ENCODE measurements around the gene ABCF3. TPM values are rescaled to one million over a fixed set of nuclear protein-coding genes. Genes with fewer than 3 reads are reported as not detected.

ABCF3 gene
- polyA plus RNA-seq, 3 donors from 2014 or later: 19.1 to 47.1 (median 28.9) TPM

DNA sequence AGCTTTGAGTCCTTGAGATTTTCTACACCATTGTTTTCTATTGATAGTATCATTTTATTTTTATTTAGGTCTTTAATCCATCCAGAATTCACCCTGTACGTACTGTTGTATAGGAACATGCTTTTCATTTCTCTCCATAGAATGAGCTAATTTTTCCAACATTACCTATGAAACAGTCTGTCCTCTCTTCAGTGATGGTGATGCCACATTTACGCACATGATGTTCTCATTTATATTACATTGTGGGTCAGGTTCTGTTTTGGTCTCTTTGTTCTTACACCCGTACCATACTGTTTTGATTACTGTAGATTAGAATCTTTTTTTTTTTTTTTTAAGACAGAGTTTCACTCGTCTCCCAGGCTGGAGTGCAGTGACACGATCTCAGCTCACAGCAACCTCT lies 25.7 kb downstream of the ABCF3 start:
- H3K36me3 Mint-ChIP-seq: no peaks in the 10 kb centered on the region
- no peak for DNase-seq
- H3K9me3 Mint-ChIP-seq: no peaks in the 10 kb centered on the region
- H3K27me3 Mint-ChIP-seq (ENCODE audit: low read depth in 3 of 3): peaks cover 0 to 7% (median 4%) of the 10 kb centered on the region in 3 donors
- no peak overlapping the region for H3K4me3 Mint-ChIP-seq
- no peaks in the 10 kb centered on the region for H3K4me1 Mint-ChIP-seq
- H3K27ac Mint-ChIP-seq: no peak overlapping the region

DNA sequence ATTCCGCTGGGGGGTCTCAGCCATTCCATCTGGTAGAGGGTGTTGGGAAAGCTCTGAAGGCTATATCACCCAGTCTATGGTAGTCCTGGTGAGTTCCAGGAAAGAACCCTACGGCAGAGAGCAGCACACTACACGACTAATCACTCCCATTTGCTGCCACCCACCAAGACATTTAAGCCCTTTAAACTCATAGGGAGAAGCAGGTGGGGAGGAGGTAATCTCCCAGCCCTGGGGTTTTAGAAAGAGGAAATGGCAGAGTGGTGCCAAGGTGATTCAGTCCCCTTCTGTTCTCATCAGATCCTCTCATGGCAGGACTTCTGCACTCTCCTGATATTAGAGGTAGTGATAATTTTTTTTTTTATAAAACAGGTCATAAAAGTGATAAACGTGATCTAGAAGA lies 32.8 kb downstream of the ABCF3 start:
- H3K27me3 Mint-ChIP-seq (ENCODE audit: low read depth in 3 of 3): peaks cover 4 to 8% (median 6%) of the 10 kb centered on the region in 3 donors
- H3K9me3 Mint-ChIP-seq: no peaks in the 10 kb centered on the region
- H3K4me1 Mint-ChIP-seq: no peaks in the 10 kb centered on the region
- H3K27ac Mint-ChIP-seq: no peak overlapping the region
- no peak for DNase-seq
- no peaks in the 10 kb centered on the region for H3K36me3 Mint-ChIP-seq
- H3K4me3 Mint-ChIP-seq: no peak overlapping the region

DNA sequence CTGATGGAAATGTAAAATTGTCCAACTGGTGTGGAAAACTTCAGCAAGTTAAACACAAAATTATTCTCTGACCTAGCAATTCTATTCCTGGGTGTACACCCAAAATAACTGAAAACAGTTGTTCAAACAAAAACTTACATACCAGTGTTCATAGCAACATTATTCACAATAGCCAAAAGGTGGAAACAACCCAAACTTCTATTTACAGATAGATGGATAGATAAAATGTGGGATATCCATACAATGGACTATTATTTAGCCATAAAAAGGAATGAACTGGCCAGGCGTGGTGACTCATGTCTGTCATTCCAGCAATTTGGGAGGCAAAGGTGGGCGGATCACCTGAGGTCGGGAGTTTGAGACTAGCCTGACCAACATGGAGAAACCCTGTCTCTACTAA lies 36.5 kb downstream of the ABCF3 start:
- peaks cover 2 to 12% (median 10%) of the 10 kb centered on the region in 3 donors for H3K27me3 Mint-ChIP-seq (ENCODE audit: low read depth in 3 of 3)
- no peaks in the 10 kb centered on the region for H3K36me3 Mint-ChIP-seq
- H3K4me3 Mint-ChIP-seq: no peak overlapping the region
- H3K27ac Mint-ChIP-seq: no peak overlapping the region
- DNase-seq: no peak
- no peaks in the 10 kb centered on the region for H3K4me1 Mint-ChIP-seq
- H3K9me3 Mint-ChIP-seq: no peaks in the 10 kb centered on the region

DNA sequence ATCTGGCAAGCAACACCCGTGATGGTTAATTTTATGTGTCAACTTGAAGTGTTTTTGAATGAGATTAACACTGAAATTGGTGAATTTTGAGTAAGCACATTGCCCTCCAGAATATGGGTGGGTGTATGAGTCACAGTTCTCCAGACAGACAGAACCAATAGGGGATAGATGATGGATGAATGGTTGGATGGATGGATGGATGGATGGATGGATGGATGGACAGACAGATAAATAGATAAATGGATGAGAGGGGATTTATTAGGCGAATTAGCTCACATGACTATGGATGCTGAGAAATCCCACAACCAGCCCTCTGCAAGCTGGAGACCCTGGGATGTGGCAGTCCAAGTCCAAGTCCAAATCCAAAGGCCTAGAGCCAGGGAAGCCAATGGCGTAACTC lies 37.9 kb downstream of the ABCF3 start:
- Mint-ChIP-seq H3K4me1 (peaks cover 0 to 5% of the 10 kb centered on the region in 2 donors), H3K4me3 (no peak overlapping the region), H3K36me3 (no peaks in the 10 kb centered on the region), H3K27ac (no peak overlapping the region), H3K27me3 (ENCODE audit: low read depth in 3 of 3) (peaks cover 2 to 14% (median 10%) of the 10 kb centered on the region in 3 donors), H3K9me3 (no peaks in the 10 kb centered on the region)
- no peak for DNase-seq

DNA sequence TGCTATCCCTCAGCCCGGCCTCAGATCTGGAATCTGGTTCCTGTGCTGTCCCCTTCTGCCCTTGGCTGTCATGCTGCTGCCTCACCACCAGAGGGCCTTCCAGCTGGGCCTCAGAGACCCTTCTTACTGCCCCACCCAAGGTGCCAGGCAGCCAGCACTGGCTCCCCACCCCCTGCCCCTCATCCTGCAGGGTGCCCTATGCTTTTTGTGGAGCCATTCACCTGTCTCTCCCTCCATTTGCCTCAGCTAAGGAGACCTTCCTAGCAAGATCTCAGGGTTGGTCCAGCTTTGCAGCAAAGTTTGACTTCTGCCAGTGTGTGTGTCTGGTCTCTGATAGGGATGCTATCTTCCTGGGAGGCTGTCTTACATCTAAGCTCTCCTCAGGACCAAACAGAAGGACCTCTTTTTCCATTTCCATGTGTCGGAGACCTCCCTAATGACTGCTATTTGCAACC lies 41.5 kb downstream of the ABCF3 start:
- Mint-ChIP-seq H3K4me3 (no peak overlapping the region), H3K27ac (no peak overlapping the region), H3K4me1 (peaks cover 8 to 14% of the 10 kb centered on the region in 2 donors), H3K36me3 (peaks cover 0 to 3% (median 0%) of the 10 kb centered on the region in 3 donors), H3K27me3 (ENCODE audit: low read depth in 3 of 3) (peaks cover 14 to 28% (median 20%) of the 10 kb centered on the region in 3 donors), H3K9me3 (no peaks in the 10 kb centered on the region)
- peak; percentile 49 to 50 (median 50) for DNase-seq

DNA sequence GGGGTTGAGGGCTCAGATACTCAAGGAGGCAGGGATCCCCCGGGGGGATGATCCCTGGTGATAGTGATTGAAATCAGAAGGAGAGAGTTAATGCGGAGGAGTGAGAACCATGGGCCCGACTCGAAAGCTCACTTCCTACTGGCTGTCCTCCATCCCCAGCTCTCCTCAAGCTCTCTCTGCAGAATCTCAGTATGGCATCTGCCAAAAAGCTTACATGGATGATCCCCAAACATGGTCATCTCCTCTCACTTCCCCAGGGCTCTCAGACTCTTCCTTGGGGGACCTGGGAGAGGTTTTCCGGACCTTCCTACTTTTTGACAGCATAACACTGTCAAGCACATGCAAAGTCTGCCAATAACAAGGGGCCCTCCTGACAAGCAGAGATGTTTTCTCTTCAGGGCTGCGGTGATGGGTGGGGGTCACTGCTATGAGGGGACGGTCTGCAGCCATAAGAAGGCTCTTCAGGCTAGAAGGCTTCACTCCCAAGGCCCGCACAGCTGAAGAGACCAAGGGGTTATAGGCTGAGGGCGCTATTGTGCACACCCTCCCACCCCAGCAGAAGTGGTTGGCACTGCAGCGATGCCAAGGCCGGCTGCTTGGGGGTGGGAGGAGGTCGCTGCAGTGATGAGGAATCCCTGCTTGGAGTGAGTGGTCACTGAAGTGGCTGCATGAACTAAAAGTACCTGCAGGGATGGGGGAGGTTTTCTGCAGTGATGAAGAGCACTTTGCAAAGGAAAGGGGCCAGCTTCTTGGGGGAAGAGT lies 42.6 kb downstream of the ABCF3 start:
- Mint-ChIP-seq H3K36me3 (peaks cover 0 to 3% (median 0%) of the 10 kb centered on the region in 3 donors), H3K4me1 (peaks cover 8 to 14% of the 10 kb centered on the region in 2 donors), H3K27me3 (ENCODE audit: low read depth in 3 of 3) (peaks cover 11 to 28% (median 21%) of the 10 kb centered on the region in 3 donors), H3K9me3 (no peaks in the 10 kb centered on the region), H3K27ac (no peak overlapping the region), H3K4me3 (peak overlapping the region; percentile 50 to 68 (median 62))
- no peak for DNase-seq

DNA sequence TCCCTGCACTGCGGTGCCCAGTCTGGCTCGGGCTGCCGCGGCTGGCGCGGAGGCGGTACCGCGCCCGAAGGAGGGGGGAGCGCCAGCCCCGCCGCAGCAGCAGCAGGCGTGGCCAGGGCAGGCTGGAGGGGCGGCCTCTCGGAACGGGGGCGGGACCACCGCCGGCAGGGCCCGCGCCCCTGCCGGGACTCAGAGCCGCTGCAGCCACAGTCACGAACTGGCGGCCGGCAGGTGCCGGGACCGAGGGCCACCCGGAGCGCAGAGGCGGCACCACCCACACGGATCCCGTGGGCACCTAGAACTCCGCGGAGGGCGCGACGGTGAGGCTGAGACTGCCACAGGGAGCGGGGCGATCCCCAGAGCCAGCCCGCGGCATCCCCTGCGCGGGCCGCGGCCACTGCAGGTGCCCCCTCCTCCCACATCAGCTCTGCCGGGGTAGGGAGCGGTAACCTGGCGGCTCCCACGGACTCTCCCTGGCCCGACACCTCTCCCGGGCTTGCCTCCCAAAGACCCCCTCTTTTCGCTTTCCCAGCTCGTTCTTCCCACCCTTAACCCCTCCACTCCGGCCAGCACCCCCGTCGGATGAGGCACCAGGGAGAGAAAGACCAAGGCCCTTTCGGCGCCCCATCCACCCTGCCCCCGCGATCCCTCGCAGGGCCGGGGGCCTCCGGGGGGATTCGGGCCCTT lies 43.5 kb downstream of the ABCF3 start, which contains the start of gene VWA5B2:
TSS of gene VWA5B2 (plus strand) at position 192 of the 687 bp plus-strand sequence. CDS start 944 bp downstream, outside the sequence.
- peak; percentile 73 to 79 (median 77) for DNase-seq
- Mint-ChIP-seq H3K9me3 (no peaks in the 10 kb centered on the region), H3K4me3 (peak within 1 kb of the TSS; percentile 52 to 73 (median 64)), H3K27me3 (ENCODE audit: low read depth in 3 of 3) (peaks cover 11 to 32% (median 16%) of the 10 kb centered on the region in 3 donors), H3K36me3 (peaks cover 0 to 3% (median 0%) of the 10 kb centered on the region in 3 donors), H3K27ac (no peak within 1 kb of the TSS), H3K4me1 (peaks cover 8 to 14% of the 10 kb centered on the region in 2 donors)

DNA sequence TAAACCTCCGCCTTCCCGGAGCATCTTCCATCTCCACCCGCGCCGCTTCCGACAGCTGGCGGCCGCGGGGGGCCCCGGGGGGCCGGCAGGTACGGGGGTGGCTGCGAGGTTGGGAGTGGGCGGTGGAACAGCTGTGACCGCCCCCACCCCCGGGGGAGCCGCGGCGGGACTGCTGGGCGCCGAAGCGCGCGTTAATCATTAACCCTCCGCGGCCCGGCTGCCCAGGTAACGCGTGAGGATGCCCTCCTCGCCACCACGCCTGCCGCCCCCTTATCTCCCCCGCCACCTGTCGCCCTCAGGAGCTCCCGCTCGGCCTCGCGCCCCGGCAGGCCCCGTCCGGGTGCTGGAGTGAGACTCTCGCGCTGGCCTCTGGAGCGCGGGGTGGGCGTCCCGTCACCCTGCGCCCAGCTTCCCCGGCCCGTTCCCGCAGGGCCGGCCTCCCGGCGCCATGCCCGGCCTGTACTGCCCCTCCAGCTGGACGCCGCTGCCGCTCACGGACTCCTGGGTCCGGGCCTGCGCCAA lies 44.1 kb downstream of the ABCF3 start:
- H3K4me3 Mint-ChIP-seq: peak overlapping the region in 1 of 5 donors; percentile 29
- DNase-seq: no peak

DNA sequence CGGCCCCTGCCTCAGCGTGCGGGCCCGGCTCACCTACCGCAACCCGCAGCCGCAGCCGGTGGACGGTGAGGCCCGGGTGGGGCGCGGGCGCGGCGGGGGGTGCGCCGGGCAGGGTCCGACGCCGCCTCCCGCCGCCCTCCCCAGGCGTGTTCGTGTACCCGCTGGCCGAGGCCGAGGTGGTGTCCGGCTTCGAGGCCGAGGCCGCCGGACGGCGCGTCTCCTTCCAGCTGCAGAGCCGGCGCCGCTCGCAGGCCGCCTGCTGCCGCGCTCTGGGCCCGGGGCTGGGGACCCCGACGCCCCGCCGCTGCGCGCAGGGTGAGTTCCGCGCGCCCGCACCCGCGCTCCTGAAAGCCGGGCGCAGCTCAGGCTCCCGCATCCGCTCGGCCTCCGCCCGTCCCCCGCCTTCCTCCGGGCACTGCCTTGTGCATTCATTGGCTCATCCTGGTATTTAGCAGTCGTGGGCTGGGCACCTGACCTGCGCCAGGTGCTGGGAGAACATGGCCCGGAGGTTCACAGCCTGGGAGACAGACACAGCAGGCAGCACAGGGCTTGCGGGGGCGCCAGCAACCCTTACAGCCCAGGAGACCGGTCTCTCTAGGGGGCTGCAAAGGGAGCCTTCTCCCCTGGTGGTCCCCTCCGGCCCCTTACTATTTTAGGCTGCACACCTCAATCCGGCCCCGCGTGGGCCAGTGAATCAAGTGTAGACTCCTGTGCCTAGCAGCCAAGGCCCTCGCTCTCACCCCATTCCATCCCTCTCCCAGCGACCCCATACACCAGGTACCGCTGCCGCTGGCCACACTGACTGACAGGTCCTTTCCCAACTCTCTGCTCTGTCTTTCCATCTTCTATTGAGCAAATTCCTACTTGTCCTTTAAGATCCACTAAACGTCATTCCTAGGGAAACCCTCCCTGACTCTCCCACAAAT lies 44.9 kb downstream of the ABCF3 start:
- peaks cover 11 to 26% (median 19%) of the 10 kb centered on the region in 3 donors for H3K27me3 Mint-ChIP-seq (ENCODE audit: low read depth in 3 of 3)
- no peak for DNase-seq

More for the DNA sequence above, 44.1 kb downstream of the ABCF3 start:
- H3K4me1 Mint-ChIP-seq: peaks cover 8 to 14% of the 10 kb centered on the region in 2 donors
- H3K27me3 Mint-ChIP-seq (ENCODE audit: low read depth in 3 of 3): peaks cover 11 to 30% (median 16%) of the 10 kb centered on the region in 3 donors
- no peak overlapping the region for H3K27ac Mint-ChIP-seq
- peaks cover 0 to 3% (median 0%) of the 10 kb centered on the region in 3 donors for H3K36me3 Mint-ChIP-seq
- H3K9me3 Mint-ChIP-seq: no peaks in the 10 kb centered on the region

DNA sequence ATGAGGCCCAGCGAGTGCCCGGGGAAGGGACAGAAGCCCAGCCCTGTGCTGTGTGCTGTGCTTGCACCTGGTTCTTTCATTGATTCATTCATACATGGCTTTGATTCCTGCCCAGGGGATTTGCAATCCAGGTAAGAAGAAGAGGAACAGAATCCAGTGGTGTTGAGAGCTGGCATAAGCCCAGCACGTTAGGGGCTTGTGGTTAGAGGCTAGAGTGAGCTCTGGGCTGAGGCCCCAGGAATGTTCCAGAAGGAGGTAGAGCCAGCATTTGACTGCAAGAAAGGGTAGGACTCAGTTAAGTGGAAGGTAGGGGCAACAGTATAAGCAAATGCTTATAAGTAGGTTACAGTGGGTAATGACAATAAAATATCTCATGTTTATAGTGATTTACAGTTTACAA lies 45.7 kb downstream of the ABCF3 start:
- Mint-ChIP-seq H3K4me3 (peak overlapping the region; percentile 70 to 88 (median 84)), H3K4me1 (peaks cover 8 to 14% of the 10 kb centered on the region in 2 donors), H3K36me3 (peaks cover 0 to 3% (median 0%) of the 10 kb centered on the region in 3 donors), H3K27me3 (ENCODE audit: low read depth in 3 of 3) (peaks cover 11 to 26% (median 19%) of the 10 kb centered on the region in 3 donors), H3K27ac (no peak overlapping the region), H3K9me3 (no peaks in the 10 kb centered on the region)
- DNase-seq: no peak

More for the DNA sequence above, 44.9 kb downstream of the ABCF3 start:
- peaks cover 0 to 3% (median 0%) of the 10 kb centered on the region in 3 donors for H3K36me3 Mint-ChIP-seq
- peaks cover 8 to 14% of the 10 kb centered on the region in 2 donors for H3K4me1 Mint-ChIP-seq
- H3K4me3 Mint-ChIP-seq: peak overlapping the region; percentile 70 to 88 (median 84)
- no peaks in the 10 kb centered on the region for H3K9me3 Mint-ChIP-seq
- no peak overlapping the region for H3K27ac Mint-ChIP-seq

DNA sequence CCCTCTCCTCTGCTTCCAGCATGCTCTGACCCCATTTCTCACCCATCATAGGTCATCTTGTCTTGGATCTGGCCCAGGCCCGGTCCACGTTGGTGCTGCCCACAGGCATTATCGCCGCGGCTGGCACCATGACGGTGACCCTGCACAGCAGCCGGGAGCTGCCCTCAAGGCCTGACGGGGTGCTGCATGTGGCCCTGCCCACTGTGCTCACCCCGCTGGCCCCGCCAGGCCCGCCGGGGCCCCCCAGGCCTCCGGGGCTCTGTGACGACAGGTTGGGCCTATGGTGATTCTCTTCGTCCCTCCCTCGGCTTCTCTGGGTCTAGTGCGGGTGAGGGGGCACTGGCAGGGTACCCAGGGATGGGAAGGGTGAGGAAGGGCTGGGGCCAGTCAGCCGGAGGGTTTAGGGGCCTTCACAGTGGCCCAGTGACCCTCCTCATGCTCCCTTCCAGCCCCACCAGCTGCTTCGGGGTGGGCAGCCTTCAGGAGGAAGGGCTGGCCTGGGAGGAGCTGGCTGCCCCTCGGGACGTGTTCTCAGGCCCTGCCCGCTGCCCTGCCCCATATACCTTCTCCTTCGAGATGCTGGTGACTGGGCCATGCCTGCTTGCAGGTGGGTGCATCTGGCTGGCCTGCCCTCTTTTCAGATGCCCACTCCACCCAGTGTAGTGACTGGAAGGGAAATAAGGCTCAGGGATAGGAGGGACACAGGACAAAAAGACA lies 47.3 kb downstream of the ABCF3 start:
- H3K9me3 Mint-ChIP-seq: no peaks in the 10 kb centered on the region
- no peak overlapping the region for H3K4me3 Mint-ChIP-seq
- H3K27ac Mint-ChIP-seq: no peak overlapping the region
- H3K4me1 Mint-ChIP-seq: peaks cover 8 to 14% of the 10 kb centered on the region in 2 donors
- DNase-seq: no peak
- H3K27me3 Mint-ChIP-seq (ENCODE audit: low read depth in 3 of 3): peaks cover 11 to 22% (median 19%) of the 10 kb centered on the region in 3 donors
- H3K36me3 Mint-ChIP-seq: peaks cover 0 to 3% (median 0%) of the 10 kb centered on the region in 3 donors

DNA sequence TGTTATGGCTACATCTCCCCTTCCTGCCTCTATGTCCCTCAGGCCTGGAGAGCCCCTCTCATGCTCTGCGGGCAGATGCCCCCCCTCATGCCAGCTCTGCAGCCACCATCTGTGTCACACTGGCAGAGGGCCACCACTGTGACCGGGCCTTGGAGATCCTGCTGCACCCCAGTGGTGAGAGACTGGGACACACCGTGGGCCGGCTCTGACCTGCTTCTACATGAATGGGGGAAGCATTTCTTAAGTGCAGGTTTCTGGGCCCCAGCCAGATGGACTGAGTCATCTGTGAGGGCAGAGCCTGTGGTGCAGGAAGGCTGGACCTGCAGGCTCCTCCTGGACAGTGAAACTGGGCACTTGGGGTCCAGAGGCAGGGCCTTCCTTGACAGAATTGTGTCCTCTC lies 48.2 kb downstream of the ABCF3 start:
- Mint-ChIP-seq H3K27ac (no peak overlapping the region), H3K4me1 (peaks cover 8 to 9% of the 10 kb centered on the region in 2 donors), H3K4me3 (no peak overlapping the region), H3K36me3 (peaks cover 0 to 3% (median 0%) of the 10 kb centered on the region in 3 donors), H3K27me3 (ENCODE audit: low read depth in 3 of 3) (peaks cover 11 to 21% (median 17%) of the 10 kb centered on the region in 3 donors), H3K9me3 (no peaks in the 10 kb centered on the region)
- no peak for DNase-seq
